NCI-H748 treated with DMSO at 0.1 percent for 48 hours (cell line): Measurements from ENCODE around the gene NEK11.

Experiments
- DNase-seq: peaks from one replicate; lab custom pipeline; 2025; lab: John Stamatoyannopoulos, UW

The NEK11 gene

GRCh38 chr3:131140891-131141290 is 114.2 kb downstream of the NEK11 start:
- no peak for DNase-seq

GRCh38 chr3:131141770-131142169 is 115.1 kb downstream of the NEK11 start:
- no peak for DNase-seq

- no peak for DNase-seq
These were observed 115.9 kb downstream of the NEK11 start for GRCh38 chr3:131142580-131142979.

GRCh38 chr3:131143802-131144201 is 117.1 kb downstream of the NEK11 start:
- no peak for DNase-seq

GRCh38 chr3:131147534-131147933 is 120.9 kb downstream of the NEK11 start:
- DNase-seq = no peak

- DNase-seq = no peak
These were observed 131.8 kb downstream of the NEK11 start for GRCh38 chr3:131158434-131158833.

- no peak for DNase-seq
These were observed 135.8 kb downstream of the NEK11 start for GRCh38 chr3:131162516-131162915.

GRCh38 chr3:131167867-131168266 is 141.2 kb downstream of the NEK11 start:
- DNase-seq = no peak

GRCh38 chr3:131169331-131169730 is 142.7 kb downstream of the NEK11 start:
- DNase-seq = no peak

- DNase-seq = no peak
These were observed 146.0 kb downstream of the NEK11 start for GRCh38 chr3:131172502-131173200.

- DNase-seq = no peak
These were observed 148.1 kb downstream of the NEK11 start for GRCh38 chr3:131174752-131175151.

GRCh38 chr3:131178710-131179375 is 152.2 kb downstream of the NEK11 start:
- DNase-seq = no peak

- DNase-seq = no peak
These were observed 166.0 kb downstream of the NEK11 start for GRCh38 chr3:131192701-131193100.

GRCh38 chr3:131193641-131194238 is 167.1 kb downstream of the NEK11 start:
- no peak for DNase-seq

- DNase-seq = no peak
These were observed 168.1 kb downstream of the NEK11 start for GRCh38 chr3:131194816-131195215.

- no peak for DNase-seq
These were observed 174.0 kb downstream of the NEK11 start for GRCh38 chr3:131200636-131201199.

- DNase-seq = no peak
These were observed 189.7 kb downstream of the NEK11 start for GRCh38 chr3:131216330-131216729.

- no peak for DNase-seq
These were observed 190.1 kb downstream of the NEK11 start for GRCh38 chr3:131216801-131217200.

GRCh38 chr3:131217296-131217741 is 190.6 kb downstream of the NEK11 start:
- peak; percentile 2 for DNase-seq

- DNase-seq = no peak
These were observed 191.5 kb downstream of the NEK11 start for GRCh38 chr3:131218196-131218595.

GRCh38 chr3:131221731-131222130 is 195.1 kb downstream of the NEK11 start:
- DNase-seq = no peak

GRCh38 chr3:131222599-131222998 is 195.9 kb downstream of the NEK11 start:
- no peak for DNase-seq
